ENCODE measurements around the gene TSPAN17. TPM values are rescaled to one million over a fixed set of nuclear protein-coding genes. Genes with fewer than 3 reads are reported as not detected.

Gene TSPAN17
- total and polyA plus RNA-seq, 9 of the 15 experiments (the other 6 are each of a cell fraction or from before 2014, with no cell fraction given) = 0.73 to 58.3 (median 34.5) TPM

GRCh38 chr5:176678584-176678983, 31.3 kb downstream of the TSPAN17 start:
- H4K20me1 ChIP-seq (replicated peaks; ENCODE audit: control insufficient read depth, insufficient read depth, low read length) = no peaks in the 10 kb centered on the region
- H3K9ac ChIP-seq (ENCODE audit: insufficient read depth in 1 of 2, low read depth in 2 of 2, low read length in 2 of 2) = peak overlapping the region in 1 of 2 experiments; percentile 75; a peak in 1 of 4 replicates
- H3K36me3 ChIP-seq (ENCODE audit: control insufficient read depth, insufficient read depth, low read length) = no peaks in the 10 kb centered on the region
- H3K4me2 ChIP-seq (ENCODE audit: insufficient read depth, low read length) = no peak overlapping the region
- H3K27me3 ChIP-seq (ENCODE audit: control insufficient read depth in 2 of 2, insufficient read depth in 2 of 2, low read length in 2 of 2) = peaks cover 14 to 39% of the 10 kb centered on the region in 2 experiments
- H3K9me3 ChIP-seq (replicated peaks; ENCODE audit: control insufficient read depth, insufficient read depth, low read depth, low read length) = no peaks in the 10 kb centered on the region
- intact Hi-C loops (cut with micrococcal nuclease) = no loop called here
- no peak overlapping the region for H3K27ac ChIP-seq (ENCODE audit: extremely low read depth, low read depth, low read length)
- POLR2A ChIA-PET = interaction anchor here (0.7 kb wide), 1 partner anchor 556 kb away, joined by 3 read pairs; no protein-coding TSS in a partner anchor
- ATAC-seq (no peak), DNase-seq (ENCODE audit: extremely low read depth in 1 of 4, low spot score in 3 of 4) (peak in 1 of 4 experiments; percentile 20), FAIRE-seq (no peak)
- no peaks in the 10 kb centered on the region for H3K79me2 ChIP-seq (ENCODE audit: control insufficient read depth, insufficient read depth, low read length)
- TF ChIP-seq NFIC (IDR thresholded peaks at IDR 0.05) (peak; percentile 84), ZNF175 (CRISPR knock-in tag; IDR thresholded peaks at IDR 0.05; ENCODE audit: low read depth) (no peak)
- H3K4me1 ChIP-seq (replicated peaks in 1 of 2; ENCODE audit: control insufficient read depth in 2 of 2, insufficient read depth in 2 of 2, low read length in 2 of 2) = peaks cover 18 to 35% of the 10 kb centered on the region in 2 experiments
- WGBS (ENCODE audit: insufficient coverage, low coverage, missing lambda C conversion rate) = 43% methylated on average over 5 of the region's 5 CpGs
- BruUV-seq (replicated peaks) = no TSS peak
- no peak overlapping the region for H2AFZ ChIP-seq (ENCODE audit: low read depth, low read length)
- in situ Hi-C loops (cut with MboI) = no loop called here
- no peaks in the 10 kb centered on the region for H3K9me1 ChIP-seq (ENCODE audit: control insufficient read depth, insufficient read depth, low read length)
- no peak overlapping the region for H3K4me3 ChIP-seq
- CTCF ChIA-PET (ENCODE audit: low intra/inter-chr PET ratio) = no interaction called here

GRCh38 chr5:176679365-176680225, 32.3 kb downstream of the TSPAN17 start:
- CTCF ChIA-PET (ENCODE audit: low intra/inter-chr PET ratio) = no interaction called here
- H2AFZ ChIP-seq (ENCODE audit: low read depth, low read length) = no peak overlapping the region
- H3K79me2 ChIP-seq (ENCODE audit: control insufficient read depth, insufficient read depth, low read length) = no peaks in the 10 kb centered on the region
- POLR2A ChIA-PET = interaction anchor here (0.7 kb wide), 1 partner anchor 221 kb away, joined by 3 read pairs; no protein-coding TSS in a partner anchor
- H3K4me2 ChIP-seq (ENCODE audit: insufficient read depth, low read length) = no peak overlapping the region
- H4K20me1 ChIP-seq (replicated peaks; ENCODE audit: control insufficient read depth, insufficient read depth, low read length) = no peaks in the 10 kb centered on the region
- H3K9me1 ChIP-seq (ENCODE audit: control insufficient read depth, insufficient read depth, low read length) = no peaks in the 10 kb centered on the region
- peaks cover 17 to 39% of the 10 kb centered on the region in 2 experiments for H3K27me3 ChIP-seq (ENCODE audit: control insufficient read depth in 2 of 2, insufficient read depth in 2 of 2, low read length in 2 of 2)
- in situ Hi-C loops (cut with MboI) (no loop called here), intact Hi-C loops (cut with micrococcal nuclease) (no loop called here)
- H3K4me1 ChIP-seq (replicated peaks in 1 of 2; ENCODE audit: control insufficient read depth in 2 of 2, insufficient read depth in 2 of 2, low read length in 2 of 2) = peaks cover 18 to 29% of the 10 kb centered on the region in 2 experiments
- 0 out of 4 replicates have a peak overlapping the region, but pooled peaks of 1 of the 2 experiments have one; percentile 29 for H3K9ac ChIP-seq (ENCODE audit: insufficient read depth in 1 of 2, low read depth in 2 of 2, low read length in 2 of 2)
- BruUV-seq (replicated peaks) = no TSS peak
- no peaks in the 10 kb centered on the region for H3K36me3 ChIP-seq (ENCODE audit: control insufficient read depth, insufficient read depth, low read length)
- TF ChIP-seq ZSCAN32 (CRISPR knock-in tag; IDR thresholded peaks at IDR 0.05) = no peak
- TF ChIP-seq NFIC (IDR thresholded peaks at IDR 0.05) = no peak
- TF ChIP-seq ZNF133 (CRISPR knock-in tag; IDR thresholded peaks at IDR 0.05) = no peak
- TF ChIP-seq ZEB2 (IDR thresholded peaks at IDR 0.05) = no peak
- TF ChIP-seq CEBPG (CRISPR knock-in tag; IDR thresholded peaks at IDR 0.05) = no peak
- TF ChIP-seq CEBPG (tag; conservative IDR thresholded peaks at IDR 0.05 in 1 of 2, IDR thresholded peaks at IDR 0.05 in 1 of 2) = no peak
- TF ChIP-seq MEIS2 (IDR thresholded peaks at IDR 0.05; ENCODE audit: partially characterized antibody) = no peak
- TF ChIP-seq TFAM (CRISPR knock-in tag; conservative IDR thresholded peaks at IDR 0.05) = no peak
- no peak for TF ChIP-seq PHB2 (IDR thresholded peaks at IDR 0.05; ENCODE audit: low read depth)
- no peak for TF ChIP-seq ZC3H8 (IDR thresholded peaks at IDR 0.05)
- no peak for TF ChIP-seq PBX2 (CRISPR knock-in tag; IDR thresholded peaks at IDR 0.05; ENCODE audit: low read depth)
- TF ChIP-seq PBX2 (tag; conservative IDR thresholded peaks at IDR 0.05; ENCODE audit: low read depth) = no peak
- TF ChIP-seq NFE2 (IDR thresholded peaks at IDR 0.05; ENCODE audit: low read depth) = no peak
- H3K9me3 ChIP-seq (replicated peaks; ENCODE audit: control insufficient read depth, insufficient read depth, low read depth, low read length) = no peaks in the 10 kb centered on the region
- no peak overlapping the region for H3K27ac ChIP-seq (ENCODE audit: extremely low read depth, low read depth, low read length)
- 36% methylated on average over 17 of the region's 31 CpGs for WGBS (ENCODE audit: insufficient coverage, low coverage, missing lambda C conversion rate)
- H3K4me3 ChIP-seq = no peak overlapping the region
- FAIRE-seq (no peak), ATAC-seq (no peak), DNase-seq (ENCODE audit: extremely low read depth in 1 of 4, low spot score in 3 of 4) (no peak)
